Dendritic cell treated with granulocyte-macrophage colony-stimulating factor and Interleukin-4, amounts not matched to agents 40 ng/mL and 50 ng/mL, for 4 days (primary cell): ENCODE data around the gene LVRN.

Source experiments
- H3K27ac Mint-ChIP-seq: one replicate; pipeline ENCODE4 v1.8.0; 2022; ENCODE audit warnings: mild to moderate bottlenecking, mixed read lengths
- H3K27me3 Mint-ChIP-seq: one replicate; pipeline ENCODE4 v1.8.0; 2022; ENCODE audit warnings: mild to moderate bottlenecking, mixed read lengths
- H3K36me3 Mint-ChIP-seq: one replicate; pipeline ENCODE4 v1.8.0; 2022; ENCODE audit warnings: low read depth, mixed read lengths
- H3K4me1 Mint-ChIP-seq: one replicate; pipeline ENCODE4 v1.8.0; 2022; ENCODE audit warnings: low read depth, mixed read lengths
- H3K4me3 Mint-ChIP-seq: one replicate; pipeline ENCODE4 v1.8.0; 2022; ENCODE audit warnings: mild to moderate bottlenecking, moderate library complexity, mixed read lengths
- H3K9me3 Mint-ChIP-seq: one replicate; pipeline ENCODE4 v1.8.0; 2022; ENCODE audit warnings: mixed read lengths
- intact Hi-C: fragments of 100-400 bp; cut with micrococcal nuclease; formaldehyde crosslinking; loops from one replicate; pipeline ENCODE4 v1.15.0; 2022

LVRN gene

GRCh38 chr5:115941051-115941675 lies 21.1 kb upstream of the LVRN start:
- Mint-ChIP-seq H3K9me3 (no peaks in the 10 kb centered on the region), H3K27me3 (peaks cover 2% of the 10 kb centered on the region), H3K36me3 (no peaks in the 10 kb centered on the region), H3K4me3 (no peak overlapping the region), H3K4me1 (no peaks in the 10 kb centered on the region), H3K27ac (no peak overlapping the region)
- intact Hi-C loops, result no loop called here

- no peaks in the 10 kb centered on the region for H3K4me1 Mint-ChIP-seq
- H3K4me3 Mint-ChIP-seq, result no peak overlapping the region
- H3K27me3 Mint-ChIP-seq, result no peaks in the 10 kb centered on the region
- intact Hi-C loops, result no loop called here
- H3K27ac Mint-ChIP-seq, result no peak overlapping the region
- no peaks in the 10 kb centered on the region for H3K9me3 Mint-ChIP-seq
- H3K36me3 Mint-ChIP-seq, result no peaks in the 10 kb centered on the region
These were observed 17.8 kb upstream of the LVRN start for GRCh38 chr5:115944501-115944900.

- Mint-ChIP-seq H3K27me3 (peaks cover 2% of the 10 kb centered on the region), H3K4me1 (no peaks in the 10 kb centered on the region), H3K4me3 (no peak overlapping the region), H3K27ac (no peak overlapping the region), H3K36me3 (no peaks in the 10 kb centered on the region), H3K9me3 (no peaks in the 10 kb centered on the region)
- intact Hi-C loops, result no loop called here
These were observed 15.6 kb upstream of the LVRN start for GRCh38 chr5:115946655-115947054.

GRCh38 chr5:115947260-115947659 lies 15.0 kb upstream of the LVRN start:
- Mint-ChIP-seq H3K4me3 (no peak overlapping the region), H3K9me3 (no peaks in the 10 kb centered on the region), H3K27ac (no peak overlapping the region), H3K4me1 (no peaks in the 10 kb centered on the region), H3K27me3 (peaks cover 5% of the 10 kb centered on the region), H3K36me3 (no peaks in the 10 kb centered on the region)
- intact Hi-C loops, result no loop called here

DNA sequence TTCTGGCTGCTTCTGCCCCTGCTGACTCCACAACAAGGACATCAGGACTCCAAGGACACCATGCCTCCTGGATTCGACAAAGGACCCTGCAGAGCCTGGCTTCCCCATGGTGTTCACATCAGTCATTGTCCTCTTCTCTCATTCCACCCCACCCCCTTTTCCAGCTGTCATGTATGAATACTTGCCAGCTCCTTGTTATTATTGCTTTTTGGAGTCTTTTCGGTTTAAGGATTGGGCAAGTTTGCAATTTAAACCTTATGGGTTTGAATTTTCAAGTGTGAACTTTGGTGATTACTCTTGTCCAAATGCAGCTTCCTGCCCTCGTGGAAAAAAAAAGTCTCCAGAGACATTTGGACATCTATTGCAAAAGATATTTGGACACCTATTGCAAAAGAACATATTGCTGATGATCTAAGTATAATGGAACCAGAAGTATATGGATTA lies 14.2 kb upstream of the LVRN start:
- no peak overlapping the region for H3K27ac Mint-ChIP-seq
- no peak overlapping the region for H3K4me3 Mint-ChIP-seq
- no peaks in the 10 kb centered on the region for H3K4me1 Mint-ChIP-seq
- H3K36me3 Mint-ChIP-seq, result no peaks in the 10 kb centered on the region
- peaks cover 5% of the 10 kb centered on the region for H3K27me3 Mint-ChIP-seq
- no peaks in the 10 kb centered on the region for H3K9me3 Mint-ChIP-seq
- intact Hi-C loops, result no loop called here

- Mint-ChIP-seq H3K4me1 (no peaks in the 10 kb centered on the region), H3K27me3 (peaks cover 5% of the 10 kb centered on the region), H3K27ac (no peak overlapping the region), H3K36me3 (no peaks in the 10 kb centered on the region), H3K4me3 (no peak overlapping the region), H3K9me3 (no peaks in the 10 kb centered on the region)
- intact Hi-C loops, result no loop called here
These were observed 13.2 kb upstream of the LVRN start for GRCh38 chr5:115949096-115949495.

- no peak overlapping the region for H3K27ac Mint-ChIP-seq
- no peaks in the 10 kb centered on the region for H3K4me1 Mint-ChIP-seq
- H3K27me3 Mint-ChIP-seq, result peaks cover 5% of the 10 kb centered on the region
- no peaks in the 10 kb centered on the region for H3K36me3 Mint-ChIP-seq
- intact Hi-C loops, result no loop called here
- H3K9me3 Mint-ChIP-seq, result no peaks in the 10 kb centered on the region
- no peak overlapping the region for H3K4me3 Mint-ChIP-seq
These were observed 9.7 kb upstream of the LVRN start for GRCh38 chr5:115952588-115952987.

GRCh38 chr5:115954144-115954543 lies 8.1 kb upstream of the LVRN start:
- intact Hi-C loops, result no loop called here
- no peaks in the 10 kb centered on the region for H3K4me1 Mint-ChIP-seq

GRCh38 chr5:115956957-115957356 lies 5.3 kb upstream of the LVRN start:
- no peaks in the 10 kb centered on the region for H3K36me3 Mint-ChIP-seq
- no peaks in the 10 kb centered on the region for H3K9me3 Mint-ChIP-seq
- no peak overlapping the region for H3K27ac Mint-ChIP-seq
- peaks cover 8% of the 10 kb centered on the region for H3K4me1 Mint-ChIP-seq
- H3K27me3 Mint-ChIP-seq, result peaks cover 20% of the 10 kb centered on the region
- H3K4me3 Mint-ChIP-seq, result no peak overlapping the region
- intact Hi-C loops, result no loop called here

More at GRCh38 chr5:115954144-115954543, 8.1 kb upstream of the LVRN start:
- H3K27ac Mint-ChIP-seq, result no peak overlapping the region
- H3K4me3 Mint-ChIP-seq, result no peak overlapping the region
- no peaks in the 10 kb centered on the region for H3K36me3 Mint-ChIP-seq
- H3K9me3 Mint-ChIP-seq, result no peaks in the 10 kb centered on the region
- peaks cover 8% of the 10 kb centered on the region for H3K27me3 Mint-ChIP-seq

GRCh38 chr5:115961381-115962238 lies 665 bp upstream of the LVRN start:
- Mint-ChIP-seq H3K4me1 (peaks cover 19% of the 10 kb centered on the region), H3K36me3 (no peaks in the 10 kb centered on the region), H3K27ac (no peak overlapping the region), H3K27me3 (peaks cover 59% of the 10 kb centered on the region), H3K9me3 (no peaks in the 10 kb centered on the region), H3K4me3 (no peak overlapping the region)
- intact Hi-C loops, result no loop called here

DNA sequence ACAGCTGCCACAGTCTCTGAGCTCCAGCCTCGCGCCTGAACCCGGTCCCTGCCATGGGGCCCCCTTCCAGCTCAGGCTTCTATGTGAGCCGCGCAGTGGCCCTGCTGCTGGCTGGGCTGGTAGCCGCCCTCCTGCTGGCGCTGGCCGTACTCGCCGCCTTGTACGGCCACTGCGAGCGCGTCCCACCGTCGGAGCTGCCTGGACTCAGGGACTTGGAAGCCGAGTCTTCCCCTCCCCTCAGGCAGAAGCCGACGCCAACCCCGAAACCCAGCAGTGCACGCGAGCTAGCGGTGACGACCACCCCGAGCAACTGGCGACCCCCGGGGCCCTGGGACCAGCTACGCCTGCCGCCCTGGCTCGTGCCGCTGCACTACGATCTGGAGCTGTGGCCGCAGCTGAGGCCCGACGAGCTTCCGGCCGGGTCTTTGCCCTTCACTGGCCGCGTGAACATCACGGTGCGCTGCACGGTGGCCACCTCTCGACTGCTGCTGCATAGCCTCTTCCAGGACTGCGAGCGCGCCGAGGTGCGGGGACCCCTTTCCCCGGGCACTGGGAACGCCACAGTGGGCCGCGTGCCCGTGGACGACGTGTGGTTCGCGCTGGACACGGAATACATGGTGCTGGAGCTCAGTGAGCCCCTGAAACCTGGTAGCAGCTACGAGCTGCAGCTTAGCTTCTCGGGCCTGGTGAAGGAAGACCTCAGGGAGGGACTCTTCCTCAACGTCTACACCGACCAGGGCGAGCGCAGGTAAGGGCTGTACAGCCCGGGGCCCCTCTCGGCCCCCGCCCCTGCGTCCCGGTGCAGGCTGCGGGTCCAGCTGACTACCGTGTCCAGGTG lies 509 bp downstream of the LVRN start:
- Mint-ChIP-seq H3K4me3 (peak overlapping the region; percentile 26), H3K27me3 (peaks cover 59% of the 10 kb centered on the region), H3K9me3 (no peaks in the 10 kb centered on the region), H3K36me3 (no peaks in the 10 kb centered on the region), H3K4me1 (peaks cover 19% of the 10 kb centered on the region), H3K27ac (no peak overlapping the region)
- intact Hi-C loops, result no loop called here

DNA sequence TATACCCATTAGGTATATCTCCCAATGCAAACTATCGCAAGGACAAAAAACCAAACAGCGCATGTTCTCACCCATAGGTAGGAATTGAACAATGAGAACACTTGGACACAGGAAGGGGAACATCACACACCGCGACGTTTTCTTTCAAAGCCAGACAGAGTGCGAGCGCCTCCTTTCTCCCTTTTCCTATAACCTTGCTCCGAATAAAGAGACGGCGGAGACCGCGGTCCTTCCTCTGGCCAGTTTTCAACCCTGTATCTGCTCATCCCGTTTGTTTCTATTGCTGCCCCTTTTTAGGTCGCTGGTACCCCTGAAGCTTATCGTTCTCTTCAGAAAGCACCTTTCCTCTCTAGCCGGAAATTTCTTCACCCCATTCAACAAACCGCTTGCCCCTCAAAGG lies 1.3 kb downstream of the LVRN start:
- H3K4me3 Mint-ChIP-seq, result no peak overlapping the region
- peaks cover 63% of the 10 kb centered on the region for H3K27me3 Mint-ChIP-seq

DNA sequence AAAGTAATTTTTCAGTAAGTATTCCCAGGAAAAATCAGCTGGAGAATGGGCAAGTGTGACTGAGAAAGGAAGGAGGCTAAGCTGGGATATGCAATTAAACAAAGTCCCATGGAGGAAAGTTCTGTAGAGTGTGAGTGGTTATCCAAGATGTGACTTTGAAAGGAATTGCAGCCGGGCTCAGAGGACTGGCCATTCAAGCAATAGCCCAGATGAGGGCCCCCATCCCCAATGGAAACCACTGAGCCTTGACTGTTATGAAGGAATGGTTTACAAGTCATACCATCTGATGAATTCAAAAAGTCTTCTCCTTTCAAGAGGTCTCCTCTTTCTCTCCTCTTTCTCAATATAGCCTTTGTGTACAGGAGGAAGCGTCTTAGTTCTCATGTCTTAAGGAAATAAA lies 6.5 kb downstream of the LVRN start:
- Mint-ChIP-seq H3K4me1 (no peaks in the 10 kb centered on the region), H3K36me3 (no peaks in the 10 kb centered on the region), H3K27me3 (peaks cover 38% of the 10 kb centered on the region), H3K4me3 (no peak overlapping the region), H3K9me3 (no peaks in the 10 kb centered on the region), H3K27ac (no peak overlapping the region)
- intact Hi-C loops, result no loop called here

More for the DNA sequence above, 1.3 kb downstream of the LVRN start:
- Mint-ChIP-seq H3K36me3 (no peaks in the 10 kb centered on the region), H3K9me3 (no peaks in the 10 kb centered on the region), H3K27ac (no peak overlapping the region), H3K4me1 (peaks cover 19% of the 10 kb centered on the region)
- intact Hi-C loops, result no loop called here

GRCh38 chr5:115977096-115977495 lies 14.8 kb downstream of the LVRN start:
- Mint-ChIP-seq H3K36me3 (no peaks in the 10 kb centered on the region), H3K9me3 (no peaks in the 10 kb centered on the region), H3K4me3 (no peak overlapping the region), H3K27me3 (peaks cover 17% of the 10 kb centered on the region), H3K4me1 (no peaks in the 10 kb centered on the region), H3K27ac (no peak overlapping the region)
- intact Hi-C loops, result no loop called here
